Placental epithelial cell (primary cell): Measurements from ENCODE around the gene LSM12. TPM values are rescaled to one million over a fixed set of nuclear protein-coding genes. Genes with fewer than 3 reads are reported as not detected.

Experiments
- small RNA-seq: library from RNA; depleted of rRNA; stranded (forward); fragments of <200 nt; gene quantifications from one replicate; pipeline ENCODE3, GENCODE V24; 2012
- total RNA-seq: library from RNA; depleted of rRNA; stranded (reverse); fragments of >200 nt; gene quantifications from 2 replicates; pipeline ENCODE4 v1.2.3, GENCODE V29; 2012

The LSM12 gene
- total RNA-seq = 20.8 and 50.0 TPM in 2 replicates

GRCh38 chr17:44066204-44066930 is at the start of gene LSM12:
Gene LSM12, minus strand, starts transcription at chr17:44066671. Its CDS starts 84 bp downstream, at chr17:44066587.

GRCh38 chr17:44070455-44071197 is 4.2 kb upstream of the LSM12 start, which contains the start of gene G6PC3:
Gene G6PC3, plus strand, starts transcription at chr17:44070735. Its CDS starts 231 bp downstream, at chr17:44070966.

GRCh38 chr17:44014437-44015172 is 51.9 kb downstream of the LSM12 start, which contains the start of gene TMEM101:
Gene TMEM101, minus strand, starts transcription at chr17:44014963. Its CDS starts 11 bp downstream, at chr17:44014952.

GRCh38 chr17:44004077-44004760 is 62.3 kb downstream of the LSM12 start, which contains the start of gene NAGS:
Gene NAGS, plus strand, starts transcription at chr17:44004622. Its CDS starts 42 bp downstream, at chr17:44004664.

Small RNA genes within 50 kb of the gene (small RNA-seq; reads per million reads assigned to genes)
- 0.23 reads per million for gene RF00012

Other genes with a start within 250 kb of the LSM12 start
- gene MPP3, start 233.5 kb downstream of the LSM12 start, total RNA-seq = 10.6 and 11.4 TPM in 2 replicates
- not detected in 2 replicates for gene CD300LG, start 219.5 kb downstream of the LSM12 start, total RNA-seq
- 0.43 and 0.79 TPM in 2 replicates for gene MPP2, start 159.1 kb downstream of the LSM12 start, total RNA-seq
- gene PPY, start 124.2 kb downstream of the LSM12 start, total RNA-seq = not detected in 2 replicates
- gene PYY, start 112.7 kb downstream of the LSM12 start, total RNA-seq = not detected in 2 replicates
- 2.4 and 2.5 TPM in 2 replicates for gene NAGS, start 62.0 kb downstream of the LSM12 start, total RNA-seq
- gene TMEM101, start 51.7 kb downstream of the LSM12 start, total RNA-seq = 60.3 and 125 TPM in 2 replicates
- gene G6PC3, start 4.1 kb upstream of the LSM12 start, total RNA-seq = 11.8 and 24.2 TPM in 2 replicates
- 27.3 and 35.7 TPM in 2 replicates for gene HDAC5, start 57.0 kb upstream of the LSM12 start, total RNA-seq
- 1.5 and 1.6 TPM in 2 replicates for gene HROB, start 75.3 kb upstream of the LSM12 start, total RNA-seq
- 0.11 TPM in 1 of 2 replicates, not detected in the other for gene ASB16, start 104.0 kb upstream of the LSM12 start, total RNA-seq
- gene TMUB2, start 120.3 kb upstream of the LSM12 start, total RNA-seq = 34.3 and 44.4 TPM in 2 replicates
- gene ATXN7L3, start 133.2 kb upstream of the LSM12 start, total RNA-seq = 56.1 and 60.1 TPM in 2 replicates
- gene UBTF, start 153.0 kb upstream of the LSM12 start, total RNA-seq = 43.8 and 90.3 TPM in 2 replicates
- gene SLC4A1, start 201.5 kb upstream of the LSM12 start, total RNA-seq = not detected in 2 replicates
- gene RUNDC3A, start 241.9 kb upstream of the LSM12 start, total RNA-seq = 0.11 TPM in 1 of 2 replicates, not detected in the other